GM18502 (cell line): Measurements from ENCODE around the gene HCAR3.
"Not testable (repeated sequence)": the region's sequence is repeated elsewhere in the genome, so short reads cannot be mapped to it uniquely, and the experiment has no call there.

Source experiments
- ATAC-seq: cut with Tn5 transposase; IDR thresholded peaks from one replicate; pipeline ENCODE4 v1.9.1; 2021; ENCODE audit warnings: mild to moderate bottlenecking; ENCODE audit not compliant: unreplicated experiment, poor library complexity

The HCAR3 gene

DNA sequence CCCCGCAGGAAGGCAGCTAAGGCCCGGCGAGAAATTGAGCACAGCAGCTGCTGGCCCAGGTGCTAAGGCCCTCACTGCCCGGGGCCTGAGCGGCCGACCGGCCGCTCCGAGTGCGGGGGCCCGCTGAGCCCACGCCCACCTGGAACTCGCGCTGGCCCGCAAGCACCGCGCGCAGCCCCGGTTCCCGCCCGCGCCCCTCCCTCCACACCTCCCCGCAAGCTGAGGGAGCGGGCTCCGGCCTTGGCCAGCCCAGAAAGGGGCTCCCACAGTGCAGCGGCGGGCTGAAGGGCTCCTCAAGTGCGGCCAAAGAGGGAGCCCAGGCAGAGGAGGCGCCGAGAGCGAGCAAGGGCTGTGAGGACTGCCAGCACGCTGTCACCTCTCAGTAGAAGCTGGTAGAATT is 39.8 kb downstream of the HCAR3 start:
- not testable (repeated sequence) for ATAC-seq

DNA sequence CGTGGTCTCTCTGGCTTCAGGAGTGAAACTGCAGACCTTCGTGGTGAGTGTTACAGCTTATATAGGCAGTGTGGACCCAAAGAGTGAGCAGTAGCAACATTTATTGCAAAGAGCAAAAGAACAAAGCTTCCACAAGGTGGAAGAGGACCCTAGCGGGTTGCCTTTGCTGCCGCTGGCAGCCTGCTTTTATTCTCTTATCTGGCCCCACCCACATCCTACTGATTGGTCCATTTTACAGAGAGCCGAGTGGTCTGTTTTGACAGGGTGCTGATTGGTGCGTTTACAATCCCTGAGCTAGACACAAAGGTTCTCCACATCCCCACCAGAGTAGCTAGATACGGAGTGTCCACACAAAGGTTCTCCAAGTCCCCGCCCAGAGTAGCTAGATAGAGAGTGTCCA is 40.6 kb downstream of the HCAR3 start:
- not testable (repeated sequence) for ATAC-seq

- ATAC-seq = no peak
These were observed 44.1 kb downstream of the HCAR3 start for GRCh38 chr12:122672515-122672914.

DNA sequence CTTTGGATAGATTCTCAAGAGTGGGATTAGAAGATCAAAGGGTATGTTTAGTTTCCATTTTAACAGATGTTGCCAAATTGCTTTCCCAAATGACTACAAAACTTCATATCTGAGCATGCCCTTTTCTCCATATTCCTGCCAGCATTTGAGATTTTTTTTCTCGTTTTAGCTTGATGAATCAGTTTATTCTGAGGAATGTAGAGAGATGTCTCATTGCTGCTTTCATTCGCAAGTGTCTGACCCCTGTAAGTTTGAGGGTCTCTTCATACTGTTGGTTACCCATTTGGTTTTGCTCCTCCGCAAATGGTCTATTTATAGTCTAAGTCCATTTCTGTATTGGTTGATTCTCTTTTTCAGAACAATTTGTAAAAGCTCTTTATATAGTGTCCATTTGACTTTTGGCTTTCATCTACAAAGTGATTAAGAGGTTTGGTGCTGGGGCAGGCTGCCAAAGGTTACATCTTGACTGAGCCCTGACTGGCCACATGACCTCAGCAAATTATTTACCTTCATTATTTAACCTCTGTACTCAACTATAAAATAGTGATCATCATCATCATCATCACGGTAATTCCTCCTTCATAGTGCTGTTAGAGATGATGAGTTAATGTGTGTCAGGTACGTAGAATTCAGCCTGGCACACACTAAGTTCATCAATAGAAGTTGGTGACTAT is 47.1 kb downstream of the HCAR3 start:
- ATAC-seq = no peak

DNA sequence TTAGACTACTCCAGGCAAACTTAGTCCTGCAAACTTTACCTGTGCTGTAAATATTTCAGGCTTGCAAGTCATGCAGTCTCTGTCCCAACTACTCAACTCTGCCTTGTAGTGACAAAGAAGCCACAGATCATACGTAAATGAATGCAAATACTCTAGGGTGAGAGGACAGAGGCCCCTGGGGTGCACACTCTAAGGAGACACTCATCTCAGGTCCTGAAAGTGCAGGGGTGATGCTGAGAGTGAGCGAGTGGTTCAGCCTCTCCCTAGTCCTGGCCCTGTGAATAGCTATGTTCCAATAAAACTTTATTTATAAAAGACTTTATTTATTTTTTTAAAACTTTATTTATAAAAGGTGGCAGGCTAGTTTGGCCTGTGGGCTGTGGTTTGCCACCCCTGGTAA is 48.3 kb downstream of the HCAR3 start:
- ATAC-seq = no peak

DNA sequence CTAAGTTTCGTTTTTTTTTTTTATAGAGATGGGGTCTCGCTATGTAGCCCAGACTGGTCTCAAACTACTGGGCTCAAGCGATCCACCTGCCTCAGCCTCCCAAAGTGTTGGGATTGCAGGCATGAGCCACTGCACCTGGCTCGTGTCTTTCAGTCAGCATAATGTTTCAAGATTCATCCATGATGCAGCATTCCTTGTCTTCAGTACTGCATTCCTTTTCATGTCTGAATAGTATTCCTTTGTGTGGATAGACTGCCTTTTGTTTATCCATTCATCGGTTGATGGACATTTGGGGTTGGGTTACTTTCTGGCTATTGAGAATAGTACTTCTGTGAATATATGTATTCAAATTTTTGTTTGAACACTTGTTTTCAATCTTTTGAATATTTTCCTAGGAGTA is 50.9 kb downstream of the HCAR3 start:
- ATAC-seq = no peak

DNA sequence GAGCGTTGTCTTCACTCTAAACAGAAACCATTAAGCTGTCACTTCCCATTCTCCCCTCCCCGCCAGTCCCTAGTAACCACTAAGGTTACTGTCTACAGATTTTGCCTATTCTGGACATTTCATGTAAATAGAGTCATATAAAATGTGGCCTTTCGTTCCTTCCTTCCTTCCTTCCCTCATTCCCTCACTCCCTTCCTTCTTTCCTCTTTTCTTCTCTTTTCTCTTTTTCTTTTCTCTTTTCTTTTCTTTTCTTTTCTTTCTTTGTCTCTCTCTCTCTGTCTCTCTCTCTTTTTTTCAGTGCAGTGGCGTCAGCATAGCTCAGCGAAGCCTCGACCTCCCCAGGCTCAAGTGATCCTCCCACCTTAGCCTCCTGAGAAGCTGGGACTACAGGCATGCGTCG is 51.3 kb downstream of the HCAR3 start:
- no peak for ATAC-seq
